Measurements from ENCODE around the gene CRAT. TPM values are rescaled to one million over a fixed set of nuclear protein-coding genes. Genes with fewer than 3 reads are reported as not detected.

Gene CRAT
- total RNA-seq, 2 experiments from 2014 or later = 1.8 to 6.5 TPM

GRCh38 chr9:129074106-129074505 is 36.5 kb downstream of the CRAT start:
- ChIA-PET POLR2A (interaction anchor here (1.0 kb wide), 1 partner anchor 16 kb away, joined by 3 read pairs; no protein-coding TSS in a partner anchor), CTCF (ENCODE audit: unreplicated experiment) (no interaction called here)
- Histone ChIP-seq H3K27ac (ENCODE audit: low read depth, low read length, poor library complexity, severe bottlenecking) (no peak overlapping the region), H2AFZ (ENCODE audit: low read length) (no peak overlapping the region), H3K4me2 (ENCODE audit: low read length) (no peak overlapping the region), H3K36me3 (ENCODE audit: insufficient read depth, low read length) (peaks cover 13% of the 10 kb centered on the region; the same call in 1 of the 2 replicates), H3K4me1 (ENCODE audit: insufficient read depth, low read length, poor library complexity, severe bottlenecking) (no peaks in the 10 kb centered on the region), H4K20me1 (ENCODE audit: insufficient read depth, low read length) (no peaks in the 10 kb centered on the region), H3K4me3 (ENCODE audit: low read depth, low read length, poor library complexity, severe bottlenecking) (no peak overlapping the region), H3K9me3 (ENCODE audit: low read length) (no peaks in the 10 kb centered on the region), H3K79me2 (ENCODE audit: insufficient read depth, low read depth, low read length) (no peaks in the 10 kb centered on the region), H3K9me2 (ENCODE audit: insufficient read depth, low read length) (no peaks in the 10 kb centered on the region)
- DNase-seq (ENCODE audit: low spot score) = no peak
- TF ChIP-seq, protein P1, sequence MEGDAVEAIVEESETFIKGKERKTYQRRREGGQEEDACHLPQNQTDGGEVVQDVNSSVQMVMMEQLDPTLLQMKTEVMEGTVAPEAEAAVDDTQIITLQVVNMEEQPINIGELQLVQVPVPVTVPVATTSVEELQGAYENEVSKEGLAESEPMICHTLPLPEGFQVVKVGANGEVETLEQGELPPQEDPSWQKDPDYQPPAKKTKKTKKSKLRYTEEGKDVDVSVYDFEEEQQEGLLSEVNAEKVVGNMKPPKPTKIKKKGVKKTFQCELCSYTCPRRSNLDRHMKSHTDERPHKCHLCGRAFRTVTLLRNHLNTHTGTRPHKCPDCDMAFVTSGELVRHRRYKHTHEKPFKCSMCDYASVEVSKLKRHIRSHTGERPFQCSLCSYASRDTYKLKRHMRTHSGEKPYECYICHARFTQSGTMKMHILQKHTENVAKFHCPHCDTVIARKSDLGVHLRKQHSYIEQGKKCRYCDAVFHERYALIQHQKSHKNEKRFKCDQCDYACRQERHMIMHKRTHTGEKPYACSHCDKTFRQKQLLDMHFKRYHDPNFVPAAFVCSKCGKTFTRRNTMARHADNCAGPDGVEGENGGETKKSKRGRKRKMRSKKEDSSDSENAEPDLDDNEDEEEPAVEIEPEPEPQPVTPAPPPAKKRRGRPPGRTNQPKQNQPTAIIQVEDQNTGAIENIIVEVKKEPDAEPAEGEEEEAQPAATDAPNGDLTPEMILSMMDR (conservative IDR thresholded peaks at IDR 0.05; ENCODE audit: low read length) = no peak
- TF ChIP-seq EZH2phosphoT487 (IDR thresholded peaks at IDR 0.05; ENCODE audit: borderline replicate concordance, low read depth, low read length) = no peak
- no TSS peak for BruUV-seq (replicated peaks)
- intact Hi-C loops (cut with micrococcal nuclease; ENCODE audit: unreplicated experiment) = no loop called here

- Histone ChIP-seq H3K4me3 (ENCODE audit: low read depth, low read length, poor library complexity, severe bottlenecking) (no peak overlapping the region), H3K4me2 (ENCODE audit: low read length) (no peak overlapping the region), H3K9me3 (ENCODE audit: low read length) (no peaks in the 10 kb centered on the region), H3K79me2 (ENCODE audit: insufficient read depth, low read depth, low read length) (no peaks in the 10 kb centered on the region), H3K27ac (ENCODE audit: low read depth, low read length, poor library complexity, severe bottlenecking) (no peak overlapping the region), H3K4me1 (ENCODE audit: insufficient read depth, low read length, poor library complexity, severe bottlenecking) (no peaks in the 10 kb centered on the region), H3K9me2 (ENCODE audit: insufficient read depth, low read length) (no peaks in the 10 kb centered on the region), H4K20me1 (ENCODE audit: insufficient read depth, low read length) (no peaks in the 10 kb centered on the region), H3K36me3 (ENCODE audit: insufficient read depth, low read length) (peaks cover 13% of the 10 kb centered on the region; the same call in 1 of the 2 replicates), H2AFZ (ENCODE audit: low read length) (no peak overlapping the region)
- DNase-seq (ENCODE audit: low spot score) = no peak
- intact Hi-C loops (cut with micrococcal nuclease; ENCODE audit: unreplicated experiment) = no loop called here
- CTCF ChIA-PET (ENCODE audit: unreplicated experiment) = no interaction called here
- no TSS peak for BruUV-seq (replicated peaks)
- TF ChIP-seq, protein P1 (conservative IDR thresholded peaks at IDR 0.05; ENCODE audit: low read length) = no peak
- no peak for TF ChIP-seq EZH2phosphoT487 (IDR thresholded peaks at IDR 0.05; ENCODE audit: borderline replicate concordance, low read depth, low read length)
- POLR2A ChIA-PET = interaction anchor here (1.0 kb wide), 1 partner anchor 17 kb away, joined by 3 read pairs; no protein-coding TSS in a partner anchor
These were observed 37.2 kb downstream of the CRAT start for GRCh38 chr9:129073404-129073803.

DNA sequence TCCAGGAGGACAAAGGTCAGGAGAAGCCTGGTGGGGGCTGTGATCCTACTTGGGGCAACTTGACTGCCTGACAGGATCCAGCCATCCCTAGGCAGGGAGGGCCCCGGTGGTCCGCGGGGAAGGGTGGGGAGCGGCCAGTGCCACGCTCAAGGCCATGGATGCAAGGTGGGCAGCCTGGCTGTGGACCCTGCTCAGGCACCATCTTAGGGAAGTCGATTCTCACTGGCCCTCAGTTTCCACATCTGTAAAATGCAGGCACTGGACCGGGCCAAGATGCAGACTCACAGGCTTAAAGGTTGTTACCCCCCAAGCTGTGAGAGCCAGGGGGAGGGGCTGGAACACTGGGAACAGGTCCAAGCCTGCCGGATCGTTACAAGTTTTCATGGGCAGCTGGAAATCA is 38.4 kb downstream of the CRAT start:
- H2AFZ ChIP-seq (ENCODE audit: low read length) = no peak overlapping the region
- H3K79me2 ChIP-seq (ENCODE audit: insufficient read depth, low read depth, low read length) = no peaks in the 10 kb centered on the region
- no peaks in the 10 kb centered on the region for H3K4me1 ChIP-seq (ENCODE audit: insufficient read depth, low read length, poor library complexity, severe bottlenecking)
- no peaks in the 10 kb centered on the region for H4K20me1 ChIP-seq (ENCODE audit: insufficient read depth, low read length)
- no TSS peak for BruUV-seq (replicated peaks)
- intact Hi-C loops (cut with micrococcal nuclease; ENCODE audit: unreplicated experiment) = no loop called here
- no peak overlapping the region for H3K4me2 ChIP-seq (ENCODE audit: low read length)
- no peak for DNase-seq (ENCODE audit: low spot score)
- ChIA-PET CTCF (ENCODE audit: unreplicated experiment) (no interaction called here), POLR2A (interaction anchor here (0.6 kb wide), 1 partner anchor 226 kb away, joined by 3 read pairs; no protein-coding TSS in a partner anchor)
- H3K27ac ChIP-seq (ENCODE audit: low read depth, low read length, poor library complexity, severe bottlenecking) = no peak overlapping the region
- H3K9me2 ChIP-seq (ENCODE audit: insufficient read depth, low read length) = no peaks in the 10 kb centered on the region
- H3K4me3 ChIP-seq (ENCODE audit: low read depth, low read length, poor library complexity, severe bottlenecking) = no peak overlapping the region
- TF ChIP-seq, protein P1 (conservative IDR thresholded peaks at IDR 0.05; ENCODE audit: low read length) = no peak
- H3K9me3 ChIP-seq (ENCODE audit: low read length) = no peaks in the 10 kb centered on the region
- peaks cover 13% of the 10 kb centered on the region; the same call in 1 of the 2 replicates for H3K36me3 ChIP-seq (ENCODE audit: insufficient read depth, low read length)

Measured in OCI-LY7 (cell line).